Hepatocyte (in vitro differentiated cells): ENCODE data around the gene LRRC38. TPM values are rescaled to one million over a fixed set of nuclear protein-coding genes. Genes with fewer than 3 reads are reported as not detected.

ENCODE experiments used
- DNase-seq: peaks from one replicate; pipeline ENCODE4 v3.0.0-alpha.2; 2016; ENCODE audit warnings: low spot score
- H2AFZ ChIP-seq: fragments of 200-600 bp; sonication (generic); 2 replicates; pipeline ENCODE4 v1.6.0; 2016; ENCODE audit warnings: antibody characterized with exemption, mild to moderate bottlenecking
- H3K27ac ChIP-seq: fragments of 200-600 bp; sonication (generic); 2 replicates; pipeline ENCODE4 v1.5.1; 2016; ENCODE audit warnings: mild to moderate bottlenecking
- H3K27me3 ChIP-seq: fragments of 200-600 bp; sonication (generic); 2 replicates; pipeline ENCODE4 v1.6.1; 2016
- H3K36me3 ChIP-seq: fragments of 200-600 bp; sonication (generic); replicated peaks from 2 replicates; pipeline ENCODE4 v1.5.1; 2016; ENCODE audit warnings: low read depth; ENCODE audit not compliant: insufficient read depth
- H3K4me1 ChIP-seq: fragments of 200-600 bp; sonication (generic); 2 replicates; pipeline ENCODE4 v1.5.1; 2016; ENCODE audit warnings: mild to moderate bottlenecking, moderate library complexity; ENCODE audit not compliant: insufficient read depth
- H3K4me2 ChIP-seq: fragments of 200-600 bp; sonication (generic); 2 replicates; pipeline ENCODE4 v1.6.0; 2016
- H3K4me3 ChIP-seq: fragments of 200-600 bp; sonication (generic); 2 replicates; pipeline ENCODE4 v1.5.1; 2016; ENCODE audit warnings: mild to moderate bottlenecking
- H3K79me2 ChIP-seq: fragments of 200-600 bp; sonication (generic); 2 replicates; pipeline ENCODE4 v1.6.0; 2017; ENCODE audit warnings: mild to moderate bottlenecking
- H3K9me2 ChIP-seq: fragments of 200-600 bp; sonication (generic); replicated peaks from 2 replicates; pipeline ENCODE4 v1.6.0; 2017; ENCODE audit warnings: mild to moderate bottlenecking; ENCODE audit not compliant: insufficient read depth
- H3K9me3 ChIP-seq: fragments of 200-600 bp; sonication (generic); 2 replicates; pipeline ENCODE4 v1.5.1; 2016; ENCODE audit warnings: low read depth, mild to moderate bottlenecking
- H4K20me1 ChIP-seq: fragments of 200-600 bp; sonication (generic); 2 replicates; pipeline ENCODE4 v1.6.0; 2016; ENCODE audit warnings: mild to moderate bottlenecking; ENCODE audit not compliant: insufficient read depth, poor library complexity, severe bottlenecking
- EZH2 ChIP-seq: fragments of 200-600 bp; sonication (generic); IDR thresholded peaks from 2 replicates; pipeline ENCODE4 v1.6.1; 2016; ENCODE audit warnings: antibody characterized with exemption, mild to moderate bottlenecking, borderline replicate concordance
- EZH2phosphoT487 ChIP-seq: fragments of 200-600 bp; sonication (generic); IDR thresholded peaks from one replicate; pipeline ENCODE4 v1.6.1; 2018; ENCODE audit warnings: antibody characterized with exemption, mild to moderate bottlenecking, low read depth, moderate library complexity; ENCODE audit not compliant: unreplicated experiment, severe bottlenecking
- WGBS: methylation state at CpG from one replicate; pipeline ENCODE4 v1.1.6; 2016; ENCODE audit warnings: low lambda C conversion rate; ENCODE audit errors: missing lambda C conversion rate; 5-methylcytosine and 5-hydroxymethylcytosine counted together
- polyA plus RNA-seq: library from polyadenylated mRNA; unstranded; fragments of >200 nt; fragmentation: Nextera tagmentation; extraction: Ambion mirVana; gene quantifications from 2 replicates; pipeline ENCODE4 v1.2.1, GENCODE V29; 2016
- total RNA-seq: library from RNA; depleted of rRNA; stranded (reverse); fragments of >200 nt; gene quantifications from 2 replicates; pipeline ENCODE4 v1.2.3, GENCODE V29; 2014
- TF ChIP-seq, protein P1 (sequence below): fragments of 200-600 bp; sonication (generic); IDR thresholded peaks from 2 replicates; pipeline ENCODE4 v1.5.1; 2016; ENCODE audit warnings: antibody characterized with exemption, mild to moderate bottlenecking; ENCODE audit not compliant: poor library complexity

Gene LRRC38
- total and polyA plus RNA-seq, 2 experiments from 2014 or later = 3.8 to 26.7 TPM

DNA sequence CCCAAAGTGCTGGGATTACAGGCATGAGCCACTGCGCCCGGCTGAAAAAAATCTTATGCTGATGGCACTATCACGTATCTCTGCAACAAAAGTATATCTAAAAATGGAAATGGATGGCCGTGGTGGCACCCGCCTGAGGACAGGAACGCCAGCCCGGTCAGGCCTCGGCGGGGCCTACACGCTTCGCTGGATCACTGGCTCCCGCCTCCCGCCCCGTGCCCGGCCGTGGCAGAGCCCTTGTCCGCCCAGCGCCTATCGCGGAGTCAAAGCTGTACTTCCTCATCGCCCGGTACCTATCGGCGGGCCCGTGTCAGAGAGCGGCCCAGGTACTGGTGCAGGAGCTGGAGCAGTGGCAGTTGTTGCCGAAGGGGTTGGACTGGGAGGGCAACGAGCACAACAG is 41.0 kb upstream of the LRRC38 start:
- no peak overlapping the region for H3K27ac ChIP-seq
- H3K9me3 ChIP-seq = no peaks in the 10 kb centered on the region
- H3K79me2 ChIP-seq = no peaks in the 10 kb centered on the region
- H3K4me1 ChIP-seq = peaks cover 8% of the 10 kb centered on the region
- H3K36me3 ChIP-seq = no peaks in the 10 kb centered on the region
- no peaks in the 10 kb centered on the region for H3K9me2 ChIP-seq
- no peaks in the 10 kb centered on the region for H3K27me3 ChIP-seq
- TF ChIP-seq, protein P1, sequence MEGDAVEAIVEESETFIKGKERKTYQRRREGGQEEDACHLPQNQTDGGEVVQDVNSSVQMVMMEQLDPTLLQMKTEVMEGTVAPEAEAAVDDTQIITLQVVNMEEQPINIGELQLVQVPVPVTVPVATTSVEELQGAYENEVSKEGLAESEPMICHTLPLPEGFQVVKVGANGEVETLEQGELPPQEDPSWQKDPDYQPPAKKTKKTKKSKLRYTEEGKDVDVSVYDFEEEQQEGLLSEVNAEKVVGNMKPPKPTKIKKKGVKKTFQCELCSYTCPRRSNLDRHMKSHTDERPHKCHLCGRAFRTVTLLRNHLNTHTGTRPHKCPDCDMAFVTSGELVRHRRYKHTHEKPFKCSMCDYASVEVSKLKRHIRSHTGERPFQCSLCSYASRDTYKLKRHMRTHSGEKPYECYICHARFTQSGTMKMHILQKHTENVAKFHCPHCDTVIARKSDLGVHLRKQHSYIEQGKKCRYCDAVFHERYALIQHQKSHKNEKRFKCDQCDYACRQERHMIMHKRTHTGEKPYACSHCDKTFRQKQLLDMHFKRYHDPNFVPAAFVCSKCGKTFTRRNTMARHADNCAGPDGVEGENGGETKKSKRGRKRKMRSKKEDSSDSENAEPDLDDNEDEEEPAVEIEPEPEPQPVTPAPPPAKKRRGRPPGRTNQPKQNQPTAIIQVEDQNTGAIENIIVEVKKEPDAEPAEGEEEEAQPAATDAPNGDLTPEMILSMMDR = no peak
- no peak for TF ChIP-seq EZH2phosphoT487
- no peak for TF ChIP-seq EZH2
- H4K20me1 ChIP-seq = no peaks in the 10 kb centered on the region
- no peak overlapping the region for H3K4me3 ChIP-seq
- H3K4me2 ChIP-seq = no peak overlapping the region
- H2AFZ ChIP-seq = no peak overlapping the region
- WGBS = 98% methylated on average over 24 of the region's 28 CpGs
- no peak for DNase-seq

DNA sequence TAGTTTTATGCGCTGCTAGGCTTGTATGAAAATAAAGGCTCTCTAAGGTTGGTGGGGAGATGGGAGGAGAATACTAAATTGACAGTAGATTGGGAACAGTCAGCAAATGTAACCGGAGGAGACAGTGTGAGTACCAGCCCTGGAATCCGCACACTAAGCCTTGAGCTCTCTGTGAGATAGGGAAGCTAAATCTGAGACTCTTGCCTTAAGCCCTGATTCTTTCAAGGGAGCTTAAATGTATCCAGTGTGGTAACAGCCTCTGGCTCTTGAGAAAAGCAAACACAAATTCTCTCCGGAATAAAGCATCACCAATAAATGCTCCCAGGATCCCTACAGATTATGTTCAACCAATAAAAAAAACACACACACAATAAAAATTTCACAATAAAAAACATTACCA is 36.9 kb upstream of the LRRC38 start:
- Histone ChIP-seq H3K79me2 (no peaks in the 10 kb centered on the region), H4K20me1 (no peaks in the 10 kb centered on the region), H3K27me3 (no peaks in the 10 kb centered on the region), H3K36me3 (no peaks in the 10 kb centered on the region), H3K9me2 (no peaks in the 10 kb centered on the region), H3K4me1 (peaks cover 10% of the 10 kb centered on the region), H2AFZ (no peak overlapping the region), H3K4me3 (no peak overlapping the region), H3K27ac (peak overlapping the region; percentile 41), H3K4me2 (peak overlapping the region; percentile 58), H3K9me3 (no peaks in the 10 kb centered on the region)
- WGBS = 35% methylated on average over 4 of the region's 4 CpGs
- TF ChIP-seq EZH2 (no peak), EZH2phosphoT487 (peak; percentile 63)
- TF ChIP-seq, protein P1 = no peak
- DNase-seq = peak; percentile 70

DNA sequence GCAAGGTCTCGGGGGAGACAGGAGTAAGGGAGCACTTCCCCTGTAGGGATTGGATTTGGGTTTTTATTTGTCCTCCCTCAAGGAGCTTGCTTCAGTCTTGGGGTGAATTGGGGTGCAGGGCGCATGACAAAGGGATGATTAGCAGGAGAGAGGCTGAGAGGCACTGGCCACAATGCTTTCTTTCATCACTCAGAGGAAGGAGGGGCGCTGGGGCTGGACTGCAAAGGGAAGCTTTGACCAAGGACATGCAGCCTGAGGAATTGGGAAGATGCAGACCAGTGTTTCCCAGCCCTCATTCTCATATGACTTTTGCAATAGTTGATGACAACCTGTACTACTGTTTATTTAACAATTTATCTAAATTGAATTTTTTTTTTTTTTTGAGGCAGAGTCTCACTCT is 35.7 kb upstream of the LRRC38 start:
- Histone ChIP-seq H3K4me1 (peaks cover 10% of the 10 kb centered on the region), H3K79me2 (no peaks in the 10 kb centered on the region), H3K4me3 (no peak overlapping the region), H3K27ac (peak overlapping the region; percentile 69), H3K9me2 (no peaks in the 10 kb centered on the region), H4K20me1 (no peaks in the 10 kb centered on the region), H3K4me2 (peak overlapping the region; percentile 58), H2AFZ (no peak overlapping the region), H3K27me3 (no peaks in the 10 kb centered on the region), H3K36me3 (no peaks in the 10 kb centered on the region), H3K9me3 (no peaks in the 10 kb centered on the region)
- 79% methylated on average over 3 of the region's 3 CpGs for WGBS
- no peak for TF ChIP-seq EZH2
- TF ChIP-seq EZH2phosphoT487 = no peak
- DNase-seq = no peak

DNA sequence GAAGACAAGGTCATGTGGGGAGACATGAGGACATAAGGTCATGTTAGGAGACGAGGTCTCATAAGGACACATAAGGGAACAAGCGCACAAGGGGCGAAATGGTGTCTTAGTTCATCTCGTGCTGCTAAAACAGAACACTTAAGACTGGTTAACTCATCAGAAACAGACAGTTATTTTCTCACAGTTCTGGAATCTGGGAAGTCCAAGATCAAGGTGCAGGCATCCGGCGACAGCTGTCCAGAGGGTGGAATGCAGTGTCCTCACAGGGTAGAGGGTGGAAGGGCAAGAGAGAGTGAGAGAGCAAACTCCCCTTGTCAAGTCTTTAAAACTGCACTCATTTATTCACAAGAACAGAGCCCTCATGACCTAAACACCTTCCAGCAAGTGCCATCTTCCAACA is 35.2 kb upstream of the LRRC38 start:
- H4K20me1 ChIP-seq = no peaks in the 10 kb centered on the region
- peaks cover 10% of the 10 kb centered on the region for H3K4me1 ChIP-seq
- H3K79me2 ChIP-seq = no peaks in the 10 kb centered on the region
- H3K4me3 ChIP-seq = no peak overlapping the region
- no peak overlapping the region for H2AFZ ChIP-seq
- DNase-seq = no peak
- peak overlapping the region; percentile 25 for H3K4me2 ChIP-seq
- H3K27me3 ChIP-seq = no peaks in the 10 kb centered on the region
- peak overlapping the region; percentile 69 for H3K27ac ChIP-seq
- H3K9me3 ChIP-seq = no peaks in the 10 kb centered on the region
- 64% methylated on average over 6 of the region's 6 CpGs for WGBS
- no peaks in the 10 kb centered on the region for H3K36me3 ChIP-seq
- no peaks in the 10 kb centered on the region for H3K9me2 ChIP-seq
- TF ChIP-seq, protein P1 = no peak
- TF ChIP-seq EZH2phosphoT487 (no peak), EZH2 (no peak)
